Common myeloid progenitor, CD34-positive (primary cell): ENCODE measurements around the gene MYO19.

Experiments
- CTCF ChIA-PET: fragments of 350-600 bp; sonication (Branson Sonifier 250); formaldehyde crosslinking; loops from one replicate; lab custom pipeline; 2021; ENCODE audit warnings: antibody characterized with exemption; lab: Charles Lee
- POLR2A ChIA-PET: fragments of 350-600 bp; sonication (Branson Sonifier 250); formaldehyde crosslinking; loops from one replicate; lab custom pipeline; 2021; ENCODE audit warnings: antibody characterized with exemption; lab: Charles Lee
- DNase-seq, 3 donors: peaks; one replicate each; pipeline versions ENCODE4 v3.0.0 to v3.0.0-alpha.2; 2013
- H3K27ac ChIP-seq, 2 experiments: 1 replicate in 1 of 2; 2 replicates in 1 of 2; pipeline ENCODE4 v1.7.0; 2013; ENCODE audit warnings: inconsistent platforms in 2 of 2, low read length in 2 of 2, mild to moderate bottlenecking in 2 of 2, low read depth in 1 of 2, moderate library complexity in 1 of 2; ENCODE audit not compliant: severe bottlenecking in 2 of 2, insufficient read depth in 1 of 2, poor library complexity in 1 of 2
- H3K27me3 ChIP-seq, 5 experiments: replicated peaks in 2 of 5; 1 replicate in 3 of 5; 2 replicates in 2 of 5; pipeline versions ENCODE4 v1.6.1 to v1.7.0; 2013; ENCODE audit warnings: low read length in 4 of 5, mild to moderate bottlenecking in 2 of 5, moderate library complexity in 2 of 5, inconsistent platforms in 1 of 5; ENCODE audit not compliant: insufficient read depth in 5 of 5, control insufficient read depth in 4 of 5
- H3K36me3 ChIP-seq, 4 experiments: 1 replicate in 2 of 4; 2 replicates in 2 of 4; pipeline versions ENCODE4 v1.6.1 to v1.7.0; 2013; ENCODE audit warnings: low read length in 3 of 4, control low read depth in 1 of 4, mild to moderate bottlenecking in 1 of 4; ENCODE audit not compliant: control insufficient read depth in 4 of 4, insufficient read depth in 4 of 4
- H3K4me1 ChIP-seq, 4 experiments: 1 replicate in 3 of 4; 2 replicates in 1 of 4; pipeline versions ENCODE4 v1.6.1 to v1.7.1; 2013; ENCODE audit warnings: low read length in 3 of 4, mild to moderate bottlenecking in 3 of 4, control low read depth in 1 of 4, inconsistent platforms in 1 of 4, moderate library complexity in 1 of 4; ENCODE audit not compliant: control insufficient read depth in 4 of 4, insufficient read depth in 4 of 4; ENCODE audit errors: control extremely low read depth in 1 of 4
- H3K4me3 ChIP-seq, 7 experiments: 1 replicate in 4 of 7; 2 replicates in 3 of 7; pipeline versions ENCODE4 v1.5.1 to v1.7.0; 2013; ENCODE audit warnings: mild to moderate bottlenecking in 7 of 7, low read length in 6 of 7, moderate library complexity in 6 of 7, inconsistent platforms in 2 of 7, low read depth in 2 of 7, control low read depth in 1 of 7; ENCODE audit not compliant: insufficient read depth in 4 of 7, control insufficient read depth in 1 of 7; ENCODE audit errors: extremely low read depth in 1 of 7
- H3K9me3 ChIP-seq, 5 experiments: 1 replicate in 4 of 5; 2 replicates in 1 of 5; pipeline versions ENCODE4 v1.6.1 to v1.7.1; 2013; ENCODE audit warnings: low read length in 4 of 5, mild to moderate bottlenecking in 2 of 5, inconsistent platforms in 1 of 5, low read depth in 1 of 5, moderate library complexity in 1 of 5; ENCODE audit not compliant: control insufficient read depth in 4 of 5, insufficient read depth in 2 of 5; ENCODE audit errors: control extremely low read depth in 1 of 5
- WGBS: methylation state at CpG from one replicate; pipeline ENCODE4 v1.1.5; 2013; ENCODE audit not compliant: insufficient coverage; 5-methylcytosine and 5-hydroxymethylcytosine counted together

Gene MYO19

GRCh38 chr17:36501351-36501750, 33.3 kb downstream of the MYO19 start:
- CTCF ChIA-PET, result no interaction called here

GRCh38 chr17:36500745-36501225, 33.9 kb downstream of the MYO19 start:
- Histone ChIP-seq H3K4me1 (no peaks in the 10 kb centered on the region), H3K27ac (no peak overlapping the region), H3K4me3 (no peak overlapping the region), H3K9me3 (no peaks in the 10 kb centered on the region), H3K36me3 (peaks cover 10 to 82% (median 68%) of the 10 kb centered on the region in 4 experiments), H3K27me3 (no peaks in the 10 kb centered on the region)
- POLR2A ChIA-PET, result no interaction called here
- no peak for DNase-seq
- CTCF ChIA-PET, result no interaction called here
- 97% methylated on average over 9 of the region's 15 CpGs for WGBS

More at GRCh38 chr17:36501351-36501750, 33.3 kb downstream of the MYO19 start:
- Histone ChIP-seq H3K27ac (no peak overlapping the region), H3K9me3 (no peaks in the 10 kb centered on the region), H3K4me3 (no peak overlapping the region), H3K36me3 (peaks cover 4 to 81% (median 69%) of the 10 kb centered on the region in 4 experiments), H3K27me3 (no peaks in the 10 kb centered on the region), H3K4me1 (no peaks in the 10 kb centered on the region)
- WGBS, result 100% methylated on average over 2 of the region's 3 CpGs
- POLR2A ChIA-PET, result no interaction called here
- DNase-seq, result no peak

DNA sequence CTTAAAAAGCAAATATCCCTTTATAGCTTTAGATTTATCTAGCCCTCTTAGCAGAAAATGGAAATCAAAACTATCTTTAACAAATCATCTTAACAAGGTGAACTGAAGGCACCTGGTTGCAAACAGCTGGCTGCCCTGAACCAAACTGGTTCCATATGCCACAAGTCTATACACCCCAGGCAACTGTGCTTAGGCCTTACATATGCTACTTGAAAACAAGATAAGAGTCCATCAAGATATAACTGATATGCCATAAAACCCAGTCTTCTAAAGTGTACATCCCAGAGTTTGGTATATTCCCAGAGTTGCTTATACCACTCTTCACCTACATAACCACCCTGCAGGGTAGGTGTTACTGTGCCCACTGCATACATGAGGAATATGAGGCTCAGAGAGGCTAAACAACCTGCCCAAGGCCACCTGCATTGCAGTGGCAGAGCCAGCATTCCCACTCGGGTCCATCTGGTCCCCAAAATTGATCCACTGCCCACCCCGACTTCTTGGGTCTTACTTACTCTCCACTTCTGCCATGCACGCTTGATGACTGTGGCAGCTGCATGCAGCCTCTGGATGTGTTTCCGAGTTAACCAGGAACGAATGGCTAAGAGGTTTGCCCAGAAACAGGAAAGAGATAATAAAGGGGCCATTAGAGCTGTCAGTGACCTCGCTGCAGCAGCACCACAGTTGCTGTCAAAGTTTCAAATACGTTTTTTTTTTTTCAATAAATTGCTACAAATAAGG, 35.9 kb downstream of the MYO19 start:
- Histone ChIP-seq H3K9me3 (no peaks in the 10 kb centered on the region), H3K4me3 (no peak overlapping the region), H3K36me3 (peaks cover 24 to 84% (median 71%) of the 10 kb centered on the region in 4 experiments), H3K4me1 (no peaks in the 10 kb centered on the region), H3K27ac (no peak overlapping the region), H3K27me3 (no peaks in the 10 kb centered on the region)
- ChIA-PET POLR2A (no interaction called here), CTCF (interaction anchor here (0.8 to 1.3 kb wide), 4 partner anchors 11 to 35 kb away, joined by 3 to 5 read pairs (median 4); partner anchors contain the start of gene MYO19)
- no peak for DNase-seq
- 92% methylated on average over 4 of the region's 7 CpGs for WGBS

- no peaks in the 10 kb centered on the region for H3K4me1 ChIP-seq
- no peak for DNase-seq
- 98% methylated on average over 9 of the region's 9 CpGs for WGBS
- H3K9me3 ChIP-seq, result no peaks in the 10 kb centered on the region
- CTCF ChIA-PET, result interaction anchor here (0.8 to 1.3 kb wide), 4 partner anchors 10 to 36 kb away, joined by 3 to 5 read pairs (median 4); partner anchors contain the start of gene MYO19
- POLR2A ChIA-PET, result no interaction called here
- no peaks in the 10 kb centered on the region for H3K27me3 ChIP-seq
- no peak overlapping the region for H3K27ac ChIP-seq
- peaks cover 25 to 85% (median 70%) of the 10 kb centered on the region in 4 experiments for H3K36me3 ChIP-seq
- no peak overlapping the region for H3K4me3 ChIP-seq
Measured at GRCh38 chr17:36498155-36498554, 36.5 kb downstream of the MYO19 start.

GRCh38 chr17:36496018-36496789, 38.5 kb downstream of the MYO19 start:
- 99% methylated on average over 9 of the region's 9 CpGs for WGBS
- no peak for DNase-seq
- POLR2A ChIA-PET, result no interaction called here
- H3K27me3 ChIP-seq, result no peaks in the 10 kb centered on the region
- H3K36me3 ChIP-seq, result peaks cover 25 to 87% (median 75%) of the 10 kb centered on the region in 4 experiments
- H3K27ac ChIP-seq, result no peak overlapping the region
- H3K9me3 ChIP-seq, result no peaks in the 10 kb centered on the region
- CTCF ChIA-PET, result no interaction called here
- no peaks in the 10 kb centered on the region for H3K4me1 ChIP-seq
- no peak overlapping the region for H3K4me3 ChIP-seq

DNA sequence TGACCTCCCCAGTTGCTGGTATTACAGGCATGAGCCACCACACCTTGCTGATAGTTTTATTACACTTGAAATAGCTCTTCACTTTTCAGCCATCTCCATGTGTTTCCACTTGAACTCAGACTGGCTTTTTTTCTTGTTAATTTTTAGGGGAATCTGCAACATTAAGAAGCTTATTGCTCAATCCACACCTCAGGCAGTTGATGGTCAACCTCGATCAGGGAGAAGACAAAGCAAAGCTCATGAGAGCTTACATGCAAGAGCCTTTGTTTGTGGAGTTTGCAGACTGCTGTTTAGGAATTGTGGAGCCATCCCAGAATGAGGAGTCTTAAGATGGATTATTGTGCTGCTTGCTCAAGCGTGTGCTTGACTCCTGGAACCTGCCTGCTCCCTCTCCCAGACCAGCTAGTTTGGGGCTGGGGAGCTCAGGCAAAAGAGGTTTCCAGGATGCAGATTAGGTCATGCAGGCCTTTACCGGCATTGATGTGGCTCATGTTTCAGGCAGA, 39.5 kb downstream of the MYO19 start:
- Histone ChIP-seq H3K27ac (peak overlapping the region in 1 of 2 experiments; percentile 39), H3K4me3 (no peak overlapping the region), H3K9me3 (no peaks in the 10 kb centered on the region), H3K27me3 (no peaks in the 10 kb centered on the region), H3K4me1 (no peaks in the 10 kb centered on the region), H3K36me3 (peaks cover 24 to 80% (median 70%) of the 10 kb centered on the region in 4 experiments)
- no peak for DNase-seq
- WGBS, result 57% methylated on average over 2 of the region's 3 CpGs
- CTCF ChIA-PET, result interaction anchor here (1.4 kb wide), 1 partner anchor 12 kb away, joined by 4 read pairs; no protein-coding TSS in a partner anchor
- POLR2A ChIA-PET, result no interaction called here
